Measurements from ENCODE around the gene CHKA. TPM values are rescaled to one million over a fixed set of nuclear protein-coding genes. Genes with fewer than 3 reads are reported as not detected.

Gene CHKA
- total and polyA plus RNA-seq, 2 of the 8 experiments (the other 6 are each of a cell fraction or from before 2014, with no cell fraction given): 61.2 to 86.6 TPM

DNA sequence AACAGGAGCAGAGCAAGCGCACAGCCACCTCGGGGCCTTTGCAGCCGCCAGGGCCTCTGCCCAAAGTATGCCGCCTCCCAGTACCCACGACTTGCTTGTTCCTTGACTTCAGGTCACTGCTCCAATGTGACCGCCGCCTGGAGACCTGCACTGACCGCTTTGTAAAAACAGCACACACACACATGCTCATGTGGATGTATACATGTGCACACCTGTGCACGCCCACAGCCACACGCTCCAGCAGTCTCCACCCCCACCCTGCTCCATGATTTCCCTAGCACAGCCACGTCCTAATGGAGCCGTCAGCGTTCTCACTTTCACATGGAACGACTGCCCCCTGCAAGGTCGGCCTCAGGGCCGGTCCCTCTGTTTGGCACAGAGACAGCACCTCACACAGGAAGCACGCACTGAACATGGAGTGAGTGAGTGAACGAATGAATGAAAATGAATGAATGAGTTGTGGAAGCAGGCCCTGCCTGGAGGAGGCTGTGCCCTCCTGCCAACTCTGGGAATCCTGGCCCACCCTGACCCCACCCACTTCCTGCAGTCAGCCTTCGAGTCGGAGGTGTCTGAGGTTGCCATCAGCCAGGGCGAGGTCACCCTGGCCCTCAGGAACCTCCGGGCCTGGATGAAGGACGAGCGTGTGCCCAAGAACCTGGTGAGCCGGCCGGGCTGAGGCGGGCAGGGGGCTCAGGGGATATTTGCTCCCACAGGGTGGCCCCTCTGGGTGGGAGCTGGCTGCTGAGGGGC lies 103.0 kb downstream of the CHKA start (continued):
- TF ChIP-seq MAFK (IDR thresholded peaks at IDR 0.05; ENCODE audit: low read depth, low read length) (no peak), SUZ12 (IDR thresholded peaks at IDR 0.05; ENCODE audit: low read length) (no peak), JUN (IDR thresholded peaks at IDR 0.05; ENCODE audit: low read depth, low read length) (no peak), ATF3 (IDR thresholded peaks at IDR 0.05; ENCODE audit: insufficient read depth, low read depth, low read length) (no peak), GABPA (IDR thresholded peaks at IDR 0.05; ENCODE audit: borderline replicate concordance, insufficient read depth, low read length) (no peak), TCF12 (IDR thresholded peaks at IDR 0.05; ENCODE audit: low read depth, low read length) (no peak), CHD1 (IDR thresholded peaks at IDR 0.05; ENCODE audit: low read depth, low read length) (no peak), FOSL1 (IDR thresholded peaks at IDR 0.05; ENCODE audit: insufficient read depth, low read depth, low read length) (no peak)
- TF ChIP-seq, protein P1, sequence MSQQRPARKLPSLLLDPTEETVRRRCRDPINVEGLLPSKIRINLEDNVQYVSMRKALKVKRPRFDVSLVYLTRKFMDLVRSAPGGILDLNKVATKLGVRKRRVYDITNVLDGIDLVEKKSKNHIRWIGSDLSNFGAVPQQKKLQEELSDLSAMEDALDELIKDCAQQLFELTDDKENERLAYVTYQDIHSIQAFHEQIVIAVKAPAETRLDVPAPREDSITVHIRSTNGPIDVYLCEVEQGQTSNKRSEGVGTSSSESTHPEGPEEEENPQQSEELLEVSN (IDR thresholded peaks at IDR 0.05): no peak
- TF ChIP-seq, protein P2, sequence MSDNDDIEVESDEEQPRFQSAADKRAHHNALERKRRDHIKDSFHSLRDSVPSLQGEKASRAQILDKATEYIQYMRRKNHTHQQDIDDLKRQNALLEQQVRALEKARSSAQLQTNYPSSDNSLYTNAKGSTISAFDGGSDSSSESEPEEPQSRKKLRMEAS (IDR thresholded peaks at IDR 0.05): no peak

Data from H1 (cell line).